SW480 (cell line): Measurements from ENCODE around the gene OLIG2.

Experiments used
- DNase-seq: peaks from one replicate; pipeline ENCODE4 v3.0.0-alpha.2; 2016; ENCODE audit warnings: low spot score

The OLIG2 gene

DNA sequence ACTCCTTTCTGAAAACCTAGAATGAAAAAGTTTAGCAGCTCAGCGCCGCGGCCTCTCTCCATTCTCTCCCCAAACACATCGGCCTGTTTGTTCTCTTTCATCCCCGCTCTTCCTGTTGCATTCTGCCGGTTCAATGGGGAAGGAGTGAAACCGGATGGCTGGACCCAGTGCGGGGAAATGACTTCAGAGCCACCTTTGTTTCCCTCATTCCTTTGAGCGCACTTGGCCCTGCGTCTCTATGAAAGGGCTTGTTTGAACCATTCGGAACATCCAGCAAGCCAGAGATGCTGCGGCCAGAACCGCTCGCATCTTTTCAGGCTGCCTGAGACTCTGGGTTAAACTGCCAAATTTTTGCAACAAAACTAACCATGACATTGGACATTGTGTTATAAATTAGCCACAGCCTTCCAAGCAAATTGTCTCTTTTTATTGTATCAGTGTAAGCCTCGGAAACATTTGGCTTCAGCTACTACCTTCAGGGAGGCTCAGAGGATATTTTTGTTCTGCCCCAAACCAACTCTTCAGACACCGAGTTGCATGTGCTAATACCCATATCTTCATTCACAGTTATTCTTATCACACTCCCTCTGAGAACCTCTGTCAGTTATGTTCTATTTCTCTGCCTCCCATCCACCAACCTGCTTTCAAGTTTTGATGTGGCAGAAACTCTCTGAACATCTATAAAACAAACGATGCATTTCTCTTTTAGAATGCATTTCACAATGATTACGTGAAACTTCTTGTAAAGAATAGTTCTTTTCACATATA lies 39.1 kb downstream of the OLIG2 start:
- no peak for DNase-seq

DNA sequence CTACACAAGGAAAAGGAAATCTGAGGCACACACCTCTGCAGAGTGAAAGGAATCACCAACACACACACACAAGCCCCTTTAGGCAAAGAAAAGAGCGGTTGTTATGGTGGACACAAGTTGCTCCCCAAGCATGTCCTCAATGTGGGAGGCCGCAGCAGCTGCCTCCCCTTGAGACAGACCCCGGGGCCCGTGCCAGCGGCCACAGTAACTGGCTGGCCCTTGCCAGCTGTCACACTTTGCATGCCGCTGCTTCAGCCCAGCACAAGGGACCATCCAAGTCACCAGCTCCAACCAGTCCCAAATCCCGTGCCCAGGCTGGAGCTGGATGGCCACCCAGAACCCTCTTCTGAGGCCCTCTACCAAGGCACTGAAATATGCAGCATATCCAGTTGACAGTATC lies 41.3 kb downstream of the OLIG2 start:
- DNase-seq = no peak

DNA sequence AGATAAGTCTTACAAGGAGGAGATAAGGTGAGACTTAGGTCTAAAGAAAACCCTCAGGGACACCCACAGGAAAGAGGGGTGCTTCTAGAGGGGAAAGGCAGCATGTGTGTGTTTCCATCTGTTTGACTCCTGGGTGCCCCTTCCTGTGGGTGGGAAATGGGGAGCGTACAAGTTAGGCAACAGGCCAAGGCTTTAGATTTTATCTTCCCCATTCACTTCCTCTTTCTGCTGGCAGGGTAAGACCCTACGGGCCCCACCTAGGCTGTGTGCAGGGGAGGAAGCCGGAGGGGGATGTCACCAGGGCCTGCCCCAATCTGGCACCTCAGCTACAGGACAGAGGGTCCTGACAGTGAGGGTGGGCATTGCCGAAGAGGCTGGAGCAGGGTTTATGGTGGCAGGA lies 41.7 kb downstream of the OLIG2 start:
- no peak for DNase-seq

DNA sequence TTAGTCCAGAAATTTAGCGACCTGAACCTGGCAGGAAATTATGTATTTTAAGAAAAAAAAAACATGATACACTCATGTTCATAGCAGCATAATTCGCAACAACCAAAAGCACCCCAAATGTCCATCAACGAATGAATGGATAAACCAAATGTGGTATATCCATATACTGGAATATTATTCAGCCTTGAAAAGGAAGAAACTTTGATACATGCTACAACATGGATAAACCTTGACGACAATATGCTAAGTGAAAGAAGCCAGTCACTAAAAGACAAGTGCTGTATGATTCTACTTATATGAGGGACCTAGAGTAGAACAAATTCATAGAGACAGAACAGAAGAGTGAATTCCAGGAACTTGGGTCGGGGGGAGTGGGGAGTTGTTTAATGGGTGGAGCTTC lies 43.5 kb downstream of the OLIG2 start:
- no peak for DNase-seq

DNA sequence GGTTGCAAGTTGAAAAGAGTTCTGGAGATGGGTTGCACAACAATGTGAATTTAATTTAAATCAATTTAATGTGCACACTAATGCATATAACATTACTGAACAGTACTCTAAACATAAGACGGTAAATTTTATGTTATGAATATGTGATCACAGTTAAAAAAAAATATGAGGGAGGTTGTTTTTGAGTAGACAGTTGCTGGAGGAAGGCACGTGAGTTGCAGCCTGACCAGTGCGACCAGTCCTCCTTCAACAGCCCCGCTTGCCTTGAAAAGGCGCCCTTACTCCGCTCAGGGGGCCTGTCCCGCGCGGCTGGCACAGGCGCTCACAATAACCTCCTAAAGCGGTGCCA lies 43.9 kb downstream of the OLIG2 start:
- no peak for DNase-seq

DNA sequence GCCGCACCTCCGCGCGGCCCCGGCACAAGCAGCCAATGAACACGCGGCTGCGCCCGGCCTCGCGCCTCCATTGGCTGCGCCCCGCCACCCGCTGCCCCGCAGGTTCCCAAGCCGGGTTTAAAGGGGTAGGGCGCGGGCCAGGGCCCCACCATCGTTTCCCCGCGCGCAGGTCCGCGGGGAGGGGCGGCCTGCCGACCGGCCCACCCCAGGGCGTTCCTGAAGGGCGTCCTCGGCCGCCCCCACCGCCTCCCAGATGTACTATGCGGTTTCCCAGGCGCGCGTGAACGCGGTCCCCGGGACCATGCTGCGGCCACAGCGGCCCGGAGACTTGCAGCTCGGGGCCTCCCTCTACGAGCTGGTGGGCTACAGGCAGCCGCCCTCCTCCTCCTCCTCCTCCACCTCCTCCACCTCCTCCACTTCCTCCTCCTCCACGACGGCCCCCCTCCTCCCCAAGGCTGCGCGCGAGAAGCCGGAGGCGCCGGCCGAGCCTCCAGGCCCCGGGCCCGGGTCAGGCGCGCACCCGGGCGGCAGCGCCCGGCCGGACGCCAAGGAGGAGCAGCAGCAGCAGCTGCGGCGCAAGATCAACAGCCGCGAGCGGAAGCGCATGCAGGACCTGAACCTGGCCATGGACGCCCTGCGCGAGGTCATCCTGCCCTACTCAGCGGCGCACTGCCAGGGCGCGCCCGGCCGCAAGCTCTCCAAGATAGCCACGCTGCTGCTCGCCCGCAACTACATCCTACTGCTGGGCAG lies 44.4 kb downstream of the OLIG2 start, which contains the start of gene OLIG1:
Gene OLIG1, plus strand, starts transcription at position 148 of the 750 bp plus-strand sequence. Its CDS starts 106 bp downstream, at position 254.
- peak; percentile 60 for DNase-seq

DNA sequence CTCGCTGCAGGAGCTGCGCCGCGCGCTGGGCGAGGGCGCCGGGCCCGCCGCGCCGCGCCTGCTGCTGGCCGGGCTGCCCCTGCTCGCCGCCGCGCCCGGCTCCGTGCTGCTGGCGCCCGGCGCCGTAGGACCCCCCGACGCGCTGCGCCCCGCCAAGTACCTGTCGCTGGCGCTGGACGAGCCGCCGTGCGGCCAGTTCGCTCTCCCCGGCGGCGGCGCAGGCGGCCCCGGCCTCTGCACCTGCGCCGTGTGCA lies 44.9 kb downstream of the OLIG2 start:
- no peak for DNase-seq

DNA sequence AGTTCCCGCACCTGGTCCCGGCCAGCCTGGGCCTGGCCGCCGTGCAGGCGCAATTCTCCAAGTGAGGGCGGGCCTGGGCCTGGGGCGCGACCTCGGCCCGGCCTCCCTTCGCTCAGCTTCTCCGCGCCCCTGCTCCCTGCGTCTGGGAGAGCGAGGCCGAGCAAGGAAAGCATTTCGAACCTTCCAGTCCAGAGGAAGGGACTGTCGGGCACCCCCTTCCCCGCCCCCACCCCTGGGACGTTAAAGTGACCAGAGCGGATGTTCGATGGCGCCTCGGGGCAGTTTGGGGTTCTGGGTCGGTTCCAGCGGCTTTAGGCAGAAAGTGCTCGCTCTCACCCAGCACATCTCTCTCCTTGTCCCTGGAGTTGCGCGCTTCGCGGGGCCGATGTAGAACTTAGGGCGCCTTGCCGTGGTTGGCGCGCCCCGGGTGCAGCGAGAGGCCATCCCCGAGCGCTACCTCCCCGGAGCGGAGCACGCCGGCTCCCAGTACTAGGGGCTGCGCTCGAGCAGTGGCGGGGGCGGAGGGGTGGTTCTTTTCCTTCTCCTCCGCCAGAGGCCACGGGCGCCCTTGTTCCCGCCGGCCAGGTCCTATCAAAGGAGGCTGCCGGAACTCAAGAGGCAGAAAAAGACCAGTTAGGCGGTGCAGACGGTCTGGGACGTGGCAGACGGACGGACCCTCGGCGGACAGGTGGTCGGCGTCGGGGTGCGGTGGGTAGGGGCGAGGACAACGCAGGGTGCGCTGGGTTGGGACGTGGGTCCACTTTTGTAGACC lies 45.4 kb downstream of the OLIG2 start:
- DNase-seq = no peak

DNA sequence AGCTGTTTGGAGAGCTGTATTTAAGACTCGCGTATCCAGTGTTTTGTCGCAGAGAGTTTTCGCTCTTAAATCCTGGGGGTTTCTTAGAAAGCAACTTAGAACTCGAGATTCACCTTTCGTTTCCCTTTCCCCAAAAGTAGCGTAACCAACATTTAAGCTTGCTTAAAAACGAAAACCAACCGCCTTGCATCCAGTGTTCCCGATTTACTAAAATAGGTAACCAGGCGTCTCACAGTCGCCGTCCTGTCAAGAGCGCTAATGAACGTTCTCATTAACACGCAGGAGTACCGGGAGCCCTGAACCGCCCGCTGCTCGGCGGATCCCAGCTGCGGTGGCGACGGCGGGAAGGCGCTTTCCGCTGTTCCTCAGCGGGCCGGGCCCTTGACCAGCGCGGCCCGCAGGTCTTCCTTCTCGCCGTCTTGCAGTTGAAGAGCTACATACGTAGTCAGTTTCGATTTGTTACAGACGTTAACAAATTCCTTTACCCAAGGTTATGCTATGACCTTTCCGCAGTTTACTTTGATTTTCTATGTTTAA lies 46.1 kb downstream of the OLIG2 start:
- DNase-seq = no peak

DNA sequence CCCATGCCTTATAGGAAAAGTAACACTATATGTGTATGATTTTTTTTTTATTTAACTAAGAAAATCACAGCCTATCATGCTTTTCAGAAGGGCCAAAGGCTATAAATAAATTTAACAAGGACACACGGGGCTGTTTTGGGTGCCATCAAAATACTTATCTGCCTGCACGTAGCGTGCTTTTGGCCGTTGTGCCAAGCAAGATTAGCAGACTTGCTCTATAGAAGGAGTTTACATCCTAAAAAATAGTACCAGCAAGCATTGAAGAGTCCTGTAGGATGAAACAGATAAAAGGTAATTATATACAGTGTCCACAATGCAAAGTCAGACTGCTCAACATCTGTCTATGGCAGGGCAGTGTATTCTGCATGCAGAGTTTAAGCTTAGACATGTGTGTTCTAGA lies 47.9 kb downstream of the OLIG2 start:
- no peak for DNase-seq

DNA sequence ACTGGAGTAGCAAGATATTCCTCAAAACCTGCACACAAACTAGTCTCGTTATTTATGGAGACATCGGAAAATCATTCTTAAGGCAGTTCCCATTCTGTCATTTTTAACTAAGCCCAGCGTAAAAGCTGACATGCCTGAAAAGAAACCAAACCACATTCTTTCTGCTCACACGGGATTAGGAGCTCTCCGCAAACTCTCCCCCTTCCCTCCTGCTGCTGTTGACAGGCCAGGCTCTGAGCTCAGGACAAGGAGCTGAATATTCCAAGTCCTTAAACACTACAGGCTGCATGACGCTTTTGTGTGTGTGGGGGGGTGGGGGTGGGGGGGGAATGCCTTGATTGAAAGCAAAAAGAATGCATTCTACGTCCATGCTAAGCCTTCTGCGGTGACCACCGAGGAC lies 49.4 kb downstream of the OLIG2 start:
- no peak for DNase-seq

DNA sequence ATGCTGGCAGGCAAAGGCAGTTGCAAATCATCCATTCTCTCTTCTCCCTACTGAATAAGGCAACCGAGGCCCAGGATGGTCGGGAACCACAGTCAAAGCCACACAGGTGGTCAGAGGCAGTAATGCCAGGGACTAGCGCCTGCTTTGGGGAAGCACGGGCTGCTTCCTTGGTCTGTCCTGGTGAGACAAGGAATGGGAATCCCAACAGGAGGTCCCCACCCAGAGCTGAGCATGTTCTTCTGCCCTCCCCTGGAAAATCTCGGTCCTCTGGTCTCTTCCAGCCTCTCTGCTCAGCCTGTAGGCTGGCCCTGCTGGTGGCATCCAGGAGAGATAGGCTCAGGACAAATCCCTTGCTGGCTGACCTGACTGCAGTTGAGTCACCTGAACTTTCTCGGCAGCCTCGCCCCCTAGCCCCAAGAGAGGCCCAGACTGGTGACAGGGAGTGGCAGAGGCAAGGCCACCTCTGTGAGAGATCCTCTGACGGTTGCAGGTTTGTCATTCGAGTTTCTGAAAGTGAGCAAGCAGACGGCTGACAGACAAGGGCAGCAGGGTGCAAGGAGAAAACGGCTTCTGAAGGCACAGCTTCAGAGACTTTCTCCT lies 50.0 kb downstream of the OLIG2 start:
- peak; percentile 20 for DNase-seq

DNA sequence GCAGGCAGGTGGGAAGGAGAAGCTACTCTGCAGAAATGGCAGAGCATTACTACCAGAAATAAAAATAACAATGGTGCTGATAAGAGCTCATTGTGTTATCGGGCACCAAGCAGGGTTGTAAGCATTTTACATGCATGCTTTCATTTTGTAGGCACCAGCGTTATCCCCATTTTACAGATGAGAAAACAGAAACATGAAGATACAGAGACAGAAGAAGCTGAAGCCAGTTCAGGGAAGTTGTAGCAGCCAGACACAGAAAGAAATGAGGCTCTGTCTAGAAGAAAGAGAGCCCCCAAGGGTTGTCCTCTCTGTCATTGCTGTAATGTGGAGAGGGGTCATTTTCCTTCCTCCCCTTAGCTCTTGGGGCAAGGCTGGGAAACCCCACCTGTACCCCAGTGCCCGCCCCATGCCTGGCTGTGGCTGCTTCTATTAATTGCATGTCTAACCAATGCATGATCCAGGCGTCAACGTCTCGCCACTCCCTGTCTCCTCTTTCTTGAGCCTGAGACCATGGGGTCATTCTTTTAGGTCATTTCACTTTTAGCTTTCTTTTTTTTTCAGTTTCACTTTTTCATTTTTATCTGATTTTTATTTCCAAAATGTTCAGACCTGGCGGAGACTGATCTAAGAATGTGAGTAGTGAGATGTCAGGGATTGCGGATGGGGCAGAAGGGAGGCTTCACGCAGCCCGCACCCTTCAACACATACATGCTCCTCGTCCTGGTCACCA lies 51.0 kb downstream of the OLIG2 start:
- DNase-seq = no peak
